ENCODE data around the gene ITGB1.

The ITGB1 gene

DNA sequence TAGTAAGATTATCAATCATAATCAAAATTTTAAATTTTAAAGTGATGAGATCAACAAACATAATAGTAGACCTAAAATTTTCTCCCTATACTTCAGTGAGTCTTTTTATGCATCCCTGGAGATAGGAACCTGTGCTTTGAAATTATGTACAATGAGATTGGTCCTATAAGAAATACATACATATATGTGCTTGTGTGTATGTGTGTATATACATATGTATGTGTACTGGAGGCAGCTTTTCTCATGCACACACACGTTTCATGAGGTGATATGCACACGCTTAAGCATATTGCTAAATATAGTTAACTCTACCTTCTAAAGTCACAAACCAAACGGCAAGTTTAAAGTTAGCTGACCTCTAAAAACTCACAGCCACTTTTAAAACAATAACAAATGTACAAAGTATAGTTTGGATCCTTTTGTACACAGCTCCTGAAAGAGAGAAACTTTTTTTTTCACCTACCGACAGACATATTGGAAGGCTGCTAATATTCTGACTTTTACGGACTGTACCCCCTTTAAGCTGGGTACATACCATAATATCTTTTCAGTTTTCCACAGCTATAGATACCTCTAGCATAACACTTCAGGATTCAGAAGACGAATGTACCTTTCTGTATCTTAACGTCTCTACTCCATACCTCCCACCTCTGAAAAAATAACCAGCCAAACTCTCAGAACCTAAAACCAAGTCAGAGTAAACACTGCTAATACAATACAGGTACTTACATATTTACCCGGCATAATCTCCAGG lies 3.3 kb downstream of the ITGB1 start:
- no peak for DNase-seq

DNA sequence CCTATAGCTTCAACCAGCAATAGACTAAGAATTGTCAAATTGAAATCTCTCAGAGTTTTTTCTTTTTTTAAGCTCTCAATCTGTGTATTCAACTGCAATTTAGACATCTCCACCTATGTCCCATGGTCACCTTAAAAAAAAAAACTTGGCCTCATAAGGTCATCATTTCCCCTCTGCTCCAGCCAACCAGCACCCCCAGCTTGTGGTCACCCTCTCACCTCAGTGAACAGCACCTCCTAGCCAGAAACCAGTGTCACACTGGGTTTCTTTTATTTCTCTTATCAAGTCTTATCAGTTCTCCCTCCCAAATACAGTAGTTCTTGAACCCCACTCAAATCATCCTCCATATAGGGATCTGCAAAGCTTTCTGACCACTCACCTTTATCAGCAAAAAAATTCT lies 4.0 kb downstream of the ITGB1 start:
- no peak for DNase-seq

DNA sequence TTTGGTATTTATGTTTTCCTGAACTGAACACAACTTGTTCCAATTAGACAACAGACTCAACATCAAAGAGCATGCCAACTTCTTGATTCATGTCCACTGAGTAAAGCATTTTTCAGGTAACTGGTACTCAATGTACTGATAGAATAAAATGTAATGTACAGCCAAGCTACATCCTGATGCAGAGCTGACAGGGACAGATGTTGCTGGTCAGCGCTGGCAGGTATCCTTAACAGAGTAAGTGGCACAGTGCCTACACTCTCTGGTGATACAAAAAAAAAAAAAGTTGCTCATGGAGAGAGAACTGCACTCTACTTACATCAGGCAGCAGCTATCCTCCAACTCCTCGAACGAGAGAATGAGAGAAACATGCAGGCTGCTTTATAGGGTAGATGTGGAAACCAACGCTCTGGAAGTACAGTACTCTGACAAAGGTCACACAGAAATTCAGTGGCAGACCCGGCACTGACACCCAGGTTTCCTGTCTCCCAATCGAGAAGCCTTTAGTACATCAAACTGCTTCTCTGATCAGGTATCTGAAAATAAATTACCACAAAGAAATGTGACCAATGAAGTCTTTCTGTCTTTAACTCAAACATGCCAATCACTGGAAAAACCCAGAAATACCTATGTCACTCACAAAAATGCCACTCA lies 4.6 kb downstream of the ITGB1 start:
- no peak for DNase-seq

- no peak for DNase-seq
These were observed 5.3 kb downstream of the ITGB1 start for GRCh38 chr10:32952541-32953276.

GRCh38 chr10:32952094-32952493 lies 5.9 kb downstream of the ITGB1 start:
- no peak for DNase-seq

GRCh38 chr10:32951111-32951510 lies 6.9 kb downstream of the ITGB1 start:
- DNase-seq = no peak

- DNase-seq = no peak
These were observed 7.4 kb downstream of the ITGB1 start for GRCh38 chr10:32950591-32951108.

DNA sequence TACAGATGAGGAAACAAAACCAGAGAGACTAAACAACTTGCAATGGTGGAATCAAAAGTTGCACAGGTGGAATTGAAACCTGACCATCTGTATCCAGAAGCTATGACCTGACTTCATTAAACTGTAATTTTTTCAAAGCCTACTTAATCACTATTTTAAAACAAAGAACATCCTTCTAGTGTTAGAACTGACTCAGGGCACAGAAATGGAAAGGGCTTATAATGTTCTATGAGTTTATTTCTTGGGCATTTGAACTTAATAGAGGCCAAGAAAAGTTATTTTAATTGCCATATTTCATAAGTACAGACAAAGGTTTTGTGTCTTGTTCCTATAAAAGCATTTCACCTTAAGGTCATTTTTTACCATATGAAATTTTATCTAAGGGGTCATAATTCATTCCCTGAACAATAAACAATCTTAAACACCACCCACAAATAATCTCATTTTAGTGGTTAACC lies 8.8 kb downstream of the ITGB1 start:
- DNase-seq = no peak

DNA sequence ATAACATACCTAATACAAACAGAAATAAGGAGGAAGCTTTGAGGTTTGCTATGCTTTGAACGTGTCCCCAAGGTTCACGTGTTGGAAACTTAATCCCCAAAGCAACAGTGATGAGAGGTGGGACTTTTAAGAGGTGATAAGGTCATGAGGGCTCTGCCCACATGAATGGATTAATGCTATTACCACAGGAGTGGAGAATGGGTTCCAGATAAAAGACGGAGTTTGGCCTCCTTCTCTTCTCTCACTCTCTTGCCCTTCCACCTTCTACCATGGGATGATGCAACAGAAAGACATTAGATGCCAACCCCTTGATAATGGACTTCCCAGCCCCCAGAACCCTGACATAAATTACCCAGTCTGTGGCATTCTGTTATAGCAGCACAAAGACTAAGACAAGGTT lies 9.6 kb downstream of the ITGB1 start:
- no peak for DNase-seq

- no peak for DNase-seq
These were observed 10.4 kb downstream of the ITGB1 start for GRCh38 chr10:32947586-32947985.

- no peak for DNase-seq
These were observed 11.9 kb downstream of the ITGB1 start for GRCh38 chr10:32946108-32946507.

DNA sequence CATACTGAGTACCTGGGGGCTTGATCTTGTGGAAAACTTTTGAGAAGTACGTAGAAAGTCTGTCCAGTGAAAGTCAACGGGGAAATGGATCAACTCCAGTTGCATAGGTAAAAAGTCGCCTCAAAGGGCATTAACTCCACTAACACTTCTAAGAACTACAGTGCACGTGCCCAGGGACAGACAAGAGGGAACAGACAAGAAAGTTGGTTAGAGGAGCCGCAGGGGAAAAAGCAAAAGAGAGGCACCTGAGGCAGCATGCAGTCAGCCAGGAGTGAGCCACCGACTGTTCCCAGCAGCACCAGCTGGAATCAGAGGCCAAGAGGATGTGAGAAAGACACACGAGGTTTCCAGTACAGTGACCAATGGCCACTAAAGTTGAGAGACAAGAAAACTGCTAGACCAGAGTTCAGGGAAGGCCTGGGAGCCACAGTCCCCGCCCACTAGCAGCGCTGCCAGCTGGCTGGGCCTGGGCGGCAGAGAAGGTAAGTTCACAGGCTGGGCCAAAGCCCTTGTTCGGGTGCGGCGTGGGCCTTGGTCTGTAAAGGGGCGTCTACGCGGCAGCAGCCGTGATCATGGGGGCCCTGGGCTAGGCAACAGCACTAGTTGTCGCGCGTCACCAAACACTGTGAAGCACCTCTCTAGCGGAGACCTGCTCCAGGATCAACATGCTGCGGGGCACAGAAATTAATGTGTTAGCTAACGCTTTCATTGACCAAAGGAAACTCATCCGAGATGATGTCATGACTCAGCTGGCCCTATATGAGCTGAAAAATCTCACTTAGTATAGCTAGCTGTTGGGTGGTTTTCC lies 14.0 kb downstream of the ITGB1 start:
- no peak for DNase-seq

- DNase-seq = no peak
These were observed 14.6 kb downstream of the ITGB1 start for GRCh38 chr10:32943395-32943794.

DNA sequence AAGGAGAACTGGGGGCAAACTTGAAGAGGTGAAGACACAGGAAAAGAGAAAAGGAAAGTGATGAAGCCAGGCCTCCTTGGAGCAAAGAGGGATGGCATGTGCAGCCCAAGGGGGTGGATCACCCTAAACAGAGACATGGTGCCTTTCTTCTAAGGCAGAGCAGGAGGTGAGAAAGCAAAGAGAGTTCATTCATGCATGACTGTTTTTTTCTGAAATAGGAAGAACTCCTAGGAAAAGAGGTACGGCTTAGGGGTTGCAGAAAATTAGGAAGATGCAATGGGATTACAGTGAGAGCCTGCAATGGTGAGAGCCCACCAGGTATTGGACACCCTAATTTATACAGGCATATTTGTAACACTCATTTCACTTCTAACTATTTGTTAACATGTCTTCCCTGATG lies 15.9 kb downstream of the ITGB1 start:
- DNase-seq = no peak

- DNase-seq = no peak
These were observed 16.7 kb downstream of the ITGB1 start for GRCh38 chr10:32941357-32941756.

DNA sequence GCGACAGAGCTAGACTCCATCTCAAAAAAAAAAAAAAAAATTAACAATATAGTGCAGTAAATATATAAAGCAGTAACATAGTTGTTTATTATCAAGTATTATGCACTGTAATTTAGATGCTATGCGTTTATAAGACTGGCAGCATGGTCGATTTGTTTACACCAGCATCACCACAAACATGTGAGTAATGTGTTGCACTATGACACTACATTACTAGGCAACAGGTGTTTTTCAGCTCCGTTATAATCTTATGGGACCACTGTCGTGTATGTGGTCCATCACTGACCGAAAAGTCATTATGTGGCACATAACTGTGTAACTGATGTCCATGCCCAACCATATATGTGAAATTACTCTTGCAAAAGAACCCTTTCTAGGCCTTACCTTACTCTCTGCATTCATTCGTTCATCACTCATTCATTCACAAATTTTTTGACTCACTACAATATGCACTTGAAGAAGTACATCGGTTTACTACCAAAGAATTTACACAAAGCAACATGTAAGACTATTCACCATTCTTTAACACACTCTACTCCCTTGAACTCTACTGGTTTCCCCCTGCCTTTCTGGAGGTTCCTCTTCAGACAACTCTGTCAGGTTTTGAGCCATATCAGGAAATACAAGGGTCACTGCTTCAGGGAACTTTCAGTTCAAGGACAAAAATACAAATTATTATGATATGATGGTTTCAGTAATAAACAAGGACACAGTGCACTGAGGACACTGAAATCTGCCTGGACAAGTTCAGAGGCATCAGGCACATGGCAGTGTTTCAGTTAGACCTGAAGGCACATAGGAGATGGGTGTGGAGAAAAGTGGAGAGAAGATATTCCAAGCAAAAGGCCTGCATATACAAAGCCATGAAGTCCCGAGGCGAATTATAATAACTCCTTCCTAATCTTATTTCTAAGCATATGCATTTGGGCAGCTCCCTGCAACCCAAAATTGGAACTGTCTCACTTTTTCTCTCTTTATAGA lies 17.4 kb downstream of the ITGB1 start:
- DNase-seq = no peak

DNA sequence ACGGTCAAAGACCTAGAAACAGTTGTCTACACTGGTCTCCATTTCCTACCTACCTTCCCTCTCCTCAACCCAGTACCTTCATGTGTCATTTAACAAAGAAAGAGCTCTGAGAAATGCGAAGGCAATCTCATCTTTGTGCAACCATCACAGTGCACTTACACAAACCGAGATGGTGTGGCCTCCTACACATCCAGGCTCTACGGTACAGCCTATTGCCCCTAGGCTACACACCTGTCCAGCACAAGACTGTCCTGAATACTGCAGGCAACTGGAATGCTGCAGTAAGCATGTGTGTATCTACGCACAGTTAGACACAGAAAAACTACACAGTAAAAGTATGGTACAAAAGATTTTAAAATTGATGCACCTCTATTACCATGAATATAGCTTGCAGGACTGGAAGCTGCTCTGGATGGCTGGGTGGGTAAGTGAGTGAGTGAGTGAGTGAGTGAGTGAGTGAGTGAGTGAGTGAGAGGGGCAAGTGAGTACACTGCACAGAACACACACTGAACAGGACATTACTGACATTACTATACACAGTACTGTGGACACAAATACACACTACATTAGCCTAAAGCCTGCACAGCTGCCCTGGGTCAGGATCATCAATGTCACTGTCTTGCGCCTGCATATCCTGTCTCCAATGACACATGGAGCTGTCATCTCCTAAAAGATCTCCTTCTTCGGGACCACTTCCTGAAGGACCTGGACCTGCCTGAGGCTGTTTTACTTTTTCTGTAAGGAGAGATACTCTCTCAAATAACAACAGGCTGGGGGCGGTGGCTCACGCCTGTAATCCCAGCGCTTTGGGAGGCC lies 18.5 kb downstream of the ITGB1 start:
- no peak for DNase-seq

DNA sequence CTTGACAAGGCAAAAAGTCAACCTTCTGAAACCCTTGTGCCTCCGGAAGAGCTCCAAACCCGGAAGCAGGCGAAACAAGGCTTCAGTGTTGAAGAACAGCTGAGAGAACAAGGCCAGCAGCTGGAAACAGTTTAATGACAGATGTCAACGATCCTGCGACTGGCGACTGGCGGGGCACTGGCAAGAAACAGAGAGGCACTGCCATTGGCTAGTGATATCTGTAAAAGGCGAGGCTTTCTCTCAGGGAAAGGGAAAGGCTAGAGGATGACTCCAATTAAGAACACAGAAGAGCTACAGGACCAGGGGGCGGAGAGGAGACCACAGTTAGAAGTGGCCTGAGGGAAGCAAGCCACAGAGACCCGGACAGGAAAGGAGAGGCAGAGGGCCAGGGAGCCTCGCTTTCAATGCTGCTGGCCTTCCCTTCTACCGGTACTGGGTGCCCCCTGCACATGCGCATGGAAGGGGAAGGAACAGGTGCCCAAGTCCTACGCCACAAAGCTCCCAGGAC lies 19.4 kb downstream of the ITGB1 start:
- no peak for DNase-seq

DNA sequence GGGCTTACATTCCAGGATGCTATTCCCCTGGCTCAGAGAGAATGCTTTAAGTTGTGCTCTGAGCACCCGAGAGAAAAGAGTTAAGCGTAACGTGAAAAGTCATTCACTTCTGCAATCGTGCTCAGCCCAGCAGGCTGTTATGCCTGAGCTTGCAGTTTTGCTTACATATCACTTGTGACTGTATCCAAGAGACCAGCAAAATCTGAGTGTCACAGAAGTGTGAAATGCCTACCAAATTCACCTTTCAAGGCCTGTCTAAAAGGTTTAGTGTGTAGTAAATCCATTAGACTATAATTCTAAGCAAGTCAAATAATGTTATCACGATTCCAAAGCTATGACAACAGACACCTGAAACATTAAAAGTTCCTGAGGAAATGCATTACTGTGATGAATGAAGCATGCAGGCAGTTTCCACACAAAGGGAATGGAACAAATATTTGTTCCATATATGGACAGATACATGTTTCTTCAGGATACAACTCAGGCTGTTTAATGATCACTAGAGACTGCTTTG lies 20.1 kb downstream of the ITGB1 start:
- no peak for DNase-seq

- no peak for DNase-seq
These were observed 25.8 kb downstream of the ITGB1 start for GRCh38 chr10:32932225-32932729.
